A673 (cell line): ENCODE data around the gene HLA-A.

Experiments
- EZH2 ChIP-seq: fragments of 200-600 bp; sonication (generic); IDR thresholded peaks from 2 replicates; pipeline ENCODE4 v1.6.1; 2017; ENCODE audit warnings: borderline replicate concordance, low read depth, mild to moderate bottlenecking, mixed read lengths, antibody characterized with exemption, low read length; ENCODE audit not compliant: poor library complexity, severe bottlenecking
- TF ChIP-seq, protein P1 (sequence below): fragments of 300-800, 200-600 bp; sonication (generic); conservative IDR thresholded peaks from 2 replicates; pipeline ENCODE4 v1.5.1; 2017; ENCODE audit warnings: low read depth, mild to moderate bottlenecking, antibody characterized with exemption, low read length, moderate library complexity, mixed read lengths

GRCh38 chr6:29945281-29945820 lies 3.0 kb downstream of the HLA-A start:
- TF ChIP-seq, protein P1, sequence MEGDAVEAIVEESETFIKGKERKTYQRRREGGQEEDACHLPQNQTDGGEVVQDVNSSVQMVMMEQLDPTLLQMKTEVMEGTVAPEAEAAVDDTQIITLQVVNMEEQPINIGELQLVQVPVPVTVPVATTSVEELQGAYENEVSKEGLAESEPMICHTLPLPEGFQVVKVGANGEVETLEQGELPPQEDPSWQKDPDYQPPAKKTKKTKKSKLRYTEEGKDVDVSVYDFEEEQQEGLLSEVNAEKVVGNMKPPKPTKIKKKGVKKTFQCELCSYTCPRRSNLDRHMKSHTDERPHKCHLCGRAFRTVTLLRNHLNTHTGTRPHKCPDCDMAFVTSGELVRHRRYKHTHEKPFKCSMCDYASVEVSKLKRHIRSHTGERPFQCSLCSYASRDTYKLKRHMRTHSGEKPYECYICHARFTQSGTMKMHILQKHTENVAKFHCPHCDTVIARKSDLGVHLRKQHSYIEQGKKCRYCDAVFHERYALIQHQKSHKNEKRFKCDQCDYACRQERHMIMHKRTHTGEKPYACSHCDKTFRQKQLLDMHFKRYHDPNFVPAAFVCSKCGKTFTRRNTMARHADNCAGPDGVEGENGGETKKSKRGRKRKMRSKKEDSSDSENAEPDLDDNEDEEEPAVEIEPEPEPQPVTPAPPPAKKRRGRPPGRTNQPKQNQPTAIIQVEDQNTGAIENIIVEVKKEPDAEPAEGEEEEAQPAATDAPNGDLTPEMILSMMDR: no peak
- TF ChIP-seq EZH2: no peak
